ENCODE measurements around the gene ASZ1.

ASZ1 gene

GRCh38 chr7:117427258-117427701 lies at the start of gene ASZ1:
Gene ASZ1 (minus strand): TSS chr7:117427493. CDS start chr7:117427460, 33 bp downstream.
- no peak for TF ChIP-seq ARNTL (CRISPR knock-in tag; IDR thresholded peaks at IDR 0.05; ENCODE audit: borderline replicate concordance, low read depth)
- TF ChIP-seq SNAI2 (CRISPR knock-in tag; IDR thresholded peaks at IDR 0.05): no peak
- TF ChIP-seq ISL1 (CRISPR knock-in tag; IDR thresholded peaks at IDR 0.05): no peak
- no peak for TF ChIP-seq CSDC2 (CRISPR knock-in tag; IDR thresholded peaks at IDR 0.05)
- no peak for TF ChIP-seq CREB5 (CRISPR knock-in tag; IDR thresholded peaks at IDR 0.05; ENCODE audit: low read depth)
- no peak for TF ChIP-seq ZFP3 (CRISPR knock-in tag; IDR thresholded peaks at IDR 0.05)
- no peak for TF ChIP-seq BACH2 (CRISPR knock-in tag; IDR thresholded peaks at IDR 0.05; ENCODE audit: borderline replicate concordance)
- no peak for TF ChIP-seq ZNF8 (CRISPR knock-in tag; IDR thresholded peaks at IDR 0.05)
- no peak for TF ChIP-seq CSRNP3 (CRISPR knock-in tag; IDR thresholded peaks at IDR 0.05)
- no peak for TF ChIP-seq TCF4 (CRISPR knock-in tag; IDR thresholded peaks at IDR 0.05; ENCODE audit: borderline replicate concordance)
- TF ChIP-seq, protein P1, sequence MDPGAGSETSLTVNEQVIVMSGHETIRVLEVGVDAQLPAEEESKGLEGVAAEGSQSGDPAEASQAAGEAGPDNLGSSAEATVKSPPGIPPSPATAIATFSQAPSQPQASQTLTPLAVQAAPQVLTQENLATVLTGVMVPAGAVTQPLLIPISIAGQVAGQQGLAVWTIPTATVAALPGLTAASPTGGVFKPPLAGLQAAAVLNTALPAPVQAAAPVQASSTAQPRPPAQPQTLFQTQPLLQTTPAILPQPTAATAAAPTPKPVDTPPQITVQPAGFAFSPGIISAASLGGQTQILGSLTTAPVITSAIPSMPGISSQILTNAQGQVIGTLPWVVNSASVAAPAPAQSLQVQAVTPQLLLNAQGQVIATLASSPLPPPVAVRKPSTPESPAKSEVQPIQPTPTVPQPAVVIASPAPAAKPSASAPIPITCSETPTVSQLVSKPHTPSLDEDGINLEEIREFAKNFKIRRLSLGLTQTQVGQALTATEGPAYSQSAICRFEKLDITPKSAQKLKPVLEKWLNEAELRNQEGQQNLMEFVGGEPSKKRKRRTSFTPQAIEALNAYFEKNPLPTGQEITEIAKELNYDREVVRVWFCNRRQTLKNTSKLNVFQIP (CRISPR knock-in tag; IDR thresholded peaks at IDR 0.05; ENCODE audit: borderline replicate concordance, low read depth): no peak
- TF ChIP-seq, protein P2, sequence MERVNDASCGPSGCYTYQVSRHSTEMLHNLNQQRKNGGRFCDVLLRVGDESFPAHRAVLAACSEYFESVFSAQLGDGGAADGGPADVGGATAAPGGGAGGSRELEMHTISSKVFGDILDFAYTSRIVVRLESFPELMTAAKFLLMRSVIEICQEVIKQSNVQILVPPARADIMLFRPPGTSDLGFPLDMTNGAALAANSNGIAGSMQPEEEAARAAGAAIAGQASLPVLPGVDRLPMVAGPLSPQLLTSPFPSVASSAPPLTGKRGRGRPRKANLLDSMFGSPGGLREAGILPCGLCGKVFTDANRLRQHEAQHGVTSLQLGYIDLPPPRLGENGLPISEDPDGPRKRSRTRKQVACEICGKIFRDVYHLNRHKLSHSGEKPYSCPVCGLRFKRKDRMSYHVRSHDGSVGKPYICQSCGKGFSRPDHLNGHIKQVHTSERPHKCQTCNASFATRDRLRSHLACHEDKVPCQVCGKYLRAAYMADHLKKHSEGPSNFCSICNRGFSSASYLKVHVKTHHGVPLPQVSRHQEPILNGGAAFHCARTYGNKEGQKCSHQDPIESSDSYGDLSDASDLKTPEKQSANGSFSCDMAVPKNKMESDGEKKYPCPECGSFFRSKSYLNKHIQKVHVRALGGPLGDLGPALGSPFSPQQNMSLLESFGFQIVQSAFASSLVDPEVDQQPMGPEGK (CRISPR knock-in tag; IDR thresholded peaks at IDR 0.05; ENCODE audit: borderline replicate concordance): no peak
- no peak for TF ChIP-seq RARB (CRISPR knock-in tag; IDR thresholded peaks at IDR 0.05)
- TF ChIP-seq PPARA (CRISPR knock-in tag; IDR thresholded peaks at IDR 0.05; ENCODE audit: borderline replicate concordance): no peak
- TF ChIP-seq TOX (CRISPR knock-in tag; IDR thresholded peaks at IDR 0.05; ENCODE audit: borderline replicate concordance): no peak
- no peak for TF ChIP-seq ESRRG (CRISPR knock-in tag; IDR thresholded peaks at IDR 0.05)
- no peak for TF ChIP-seq ZNF70 (CRISPR knock-in tag; IDR thresholded peaks at IDR 0.05)
- no peak for TF ChIP-seq ZNF565 (CRISPR knock-in tag; conservative IDR thresholded peaks at IDR 0.05; ENCODE audit: low read depth)
- TF ChIP-seq GLIS3 (CRISPR knock-in tag; IDR thresholded peaks at IDR 0.05): no peak
- TF ChIP-seq OSR1 (CRISPR knock-in tag; IDR thresholded peaks at IDR 0.05): no peak
- ATAC-seq: no peak

DNA sequence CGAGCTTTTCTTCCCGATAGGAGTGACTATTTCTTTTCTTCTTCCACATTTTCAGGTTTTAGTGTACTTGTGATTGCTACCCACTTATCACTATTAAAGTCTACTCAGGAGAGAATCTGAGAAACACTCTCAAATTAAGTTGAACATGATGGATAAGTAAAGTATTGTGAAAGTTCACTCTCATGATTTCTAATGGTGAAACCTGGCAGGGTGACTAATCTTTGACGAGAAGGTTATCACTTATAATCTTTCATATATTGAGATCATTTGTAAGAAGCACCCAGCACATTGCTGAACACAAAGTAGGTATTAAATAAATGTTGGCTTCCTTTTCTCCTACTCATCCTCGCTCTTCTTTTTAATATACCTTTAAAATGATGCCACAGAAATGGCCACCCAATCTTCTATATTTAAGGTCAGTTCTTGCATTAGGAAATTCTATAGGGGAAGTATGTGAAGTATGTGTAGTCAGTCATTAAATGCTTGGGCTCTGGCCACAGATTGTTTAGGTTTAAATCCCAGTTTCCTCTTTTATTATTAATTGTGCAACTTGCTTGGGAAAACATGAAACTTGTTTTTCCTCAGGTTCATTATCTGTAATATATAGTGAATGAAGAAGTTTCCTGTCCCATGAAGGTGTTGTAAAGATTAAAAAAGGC lies 49.4 kb upstream of the ASZ1 start:
- no peak for ATAC-seq
- TF ChIP-seq ARNTL (CRISPR knock-in tag; IDR thresholded peaks at IDR 0.05; ENCODE audit: borderline replicate concordance, low read depth) (no peak), TCF4 (CRISPR knock-in tag; IDR thresholded peaks at IDR 0.05; ENCODE audit: borderline replicate concordance) (no peak), ZFP3 (CRISPR knock-in tag; IDR thresholded peaks at IDR 0.05) (no peak), CSDC2 (CRISPR knock-in tag; IDR thresholded peaks at IDR 0.05) (no peak), TOX (CRISPR knock-in tag; IDR thresholded peaks at IDR 0.05; ENCODE audit: borderline replicate concordance) (no peak), PPARA (CRISPR knock-in tag; IDR thresholded peaks at IDR 0.05; ENCODE audit: borderline replicate concordance) (no peak), ZNF70 (CRISPR knock-in tag; IDR thresholded peaks at IDR 0.05) (no peak), RARB (CRISPR knock-in tag; IDR thresholded peaks at IDR 0.05) (no peak), ESRRG (CRISPR knock-in tag; IDR thresholded peaks at IDR 0.05) (no peak), SNAI2 (CRISPR knock-in tag; IDR thresholded peaks at IDR 0.05) (no peak), GLIS3 (CRISPR knock-in tag; IDR thresholded peaks at IDR 0.05) (no peak), CSRNP3 (CRISPR knock-in tag; IDR thresholded peaks at IDR 0.05) (no peak), ZNF8 (CRISPR knock-in tag; IDR thresholded peaks at IDR 0.05) (no peak)
- TF ChIP-seq, protein P2 (CRISPR knock-in tag; IDR thresholded peaks at IDR 0.05; ENCODE audit: borderline replicate concordance): no peak
- TF ChIP-seq, protein P3, sequence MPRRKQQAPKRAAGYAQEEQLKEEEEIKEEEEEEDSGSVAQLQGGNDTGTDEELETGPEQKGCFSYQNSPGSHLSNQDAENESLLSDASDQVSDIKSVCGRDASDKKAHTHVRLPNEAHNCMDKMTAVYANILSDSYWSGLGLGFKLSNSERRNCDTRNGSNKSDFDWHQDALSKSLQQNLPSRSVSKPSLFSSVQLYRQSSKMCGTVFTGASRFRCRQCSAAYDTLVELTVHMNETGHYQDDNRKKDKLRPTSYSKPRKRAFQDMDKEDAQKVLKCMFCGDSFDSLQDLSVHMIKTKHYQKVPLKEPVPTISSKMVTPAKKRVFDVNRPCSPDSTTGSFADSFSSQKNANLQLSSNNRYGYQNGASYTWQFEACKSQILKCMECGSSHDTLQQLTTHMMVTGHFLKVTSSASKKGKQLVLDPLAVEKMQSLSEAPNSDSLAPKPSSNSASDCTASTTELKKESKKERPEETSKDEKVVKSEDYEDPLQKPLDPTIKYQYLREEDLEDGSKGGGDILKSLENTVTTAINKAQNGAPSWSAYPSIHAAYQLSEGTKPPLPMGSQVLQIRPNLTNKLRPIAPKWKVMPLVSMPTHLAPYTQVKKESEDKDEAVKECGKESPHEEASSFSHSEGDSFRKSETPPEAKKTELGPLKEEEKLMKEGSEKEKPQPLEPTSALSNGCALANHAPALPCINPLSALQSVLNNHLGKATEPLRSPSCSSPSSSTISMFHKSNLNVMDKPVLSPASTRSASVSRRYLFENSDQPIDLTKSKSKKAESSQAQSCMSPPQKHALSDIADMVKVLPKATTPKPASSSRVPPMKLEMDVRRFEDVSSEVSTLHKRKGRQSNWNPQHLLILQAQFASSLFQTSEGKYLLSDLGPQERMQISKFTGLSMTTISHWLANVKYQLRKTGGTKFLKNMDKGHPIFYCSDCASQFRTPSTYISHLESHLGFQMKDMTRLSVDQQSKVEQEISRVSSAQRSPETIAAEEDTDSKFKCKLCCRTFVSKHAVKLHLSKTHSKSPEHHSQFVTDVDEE (CRISPR knock-in tag; IDR thresholded peaks at IDR 0.05): no peak
- TF ChIP-seq, protein P1 (CRISPR knock-in tag; IDR thresholded peaks at IDR 0.05; ENCODE audit: borderline replicate concordance, low read depth): no peak

Data from SK-N-SH treated with all-trans-retinoic acid at 6 μM for 48 hours (cell line).